HEK293 (cell line): ENCODE results near the gene GYG1.

ENCODE experiments used
- CTCF ChIA-PET: fragments of 350-600 bp; formaldehyde crosslinking; extraction: SDS; loops from one replicate; lab custom pipeline; 2021; ENCODE audit warnings: antibody characterized with exemption; lab: Yijun Ruan, JAX
- POLR2A ChIA-PET: fragments of 300-600 bp; formaldehyde crosslinking; extraction: SDS; loops from one replicate; lab custom pipeline; 2020; ENCODE audit warnings: antibody characterized with exemption, inconsistent platforms; lab: Yijun Ruan, JAX
- H3K27ac ChIP-seq: fragments of 200-500 bp; sonication (Bioruptor generic); 2 replicates; pipeline ENCODE4 v1.5.1; 2014; ENCODE audit warnings: low read depth, low read length, control low read depth, inconsistent platforms; ENCODE audit errors: extremely low read depth
- H3K36me3 ChIP-seq, 2 experiments: fragments of 200-500 bp in 1 of 2; sonication (Bioruptor generic) in 1 of 2; 1 replicate in 1 of 2; 2 replicates in 1 of 2; pipeline ENCODE4 v1.5.1; 2014 to 2017; ENCODE audit warnings: inconsistent platforms in 2 of 2, low read length in 2 of 2; ENCODE audit not compliant: control insufficient read depth in 2 of 2, insufficient read depth in 1 of 2
- H3K4me1 ChIP-seq: fragments of 200-500 bp; sonication (Bioruptor generic); 2 replicates; pipeline ENCODE4 v1.5.1; 2014; ENCODE audit warnings: mild to moderate bottlenecking, low read length, inconsistent platforms; ENCODE audit not compliant: control insufficient read depth, insufficient read depth
- H3K4me3 ChIP-seq: 2 replicates; pipeline ENCODE4 v1.5.1; 2011; ENCODE audit warnings: low read depth, mild to moderate bottlenecking, control low read depth, low read length, moderate library complexity
- H3K9me3 ChIP-seq: fragments of 200-500 bp; sonication (Bioruptor generic); 2 replicates; pipeline ENCODE4 v1.5.1; 2014; ENCODE audit warnings: low read depth, low read length, inconsistent platforms; ENCODE audit not compliant: control insufficient read depth, insufficient read depth
- AEBP2 ChIP-seq: fragments of 450-650 bp; formaldehyde crosslinking; IDR thresholded peaks from 2 replicates; pipeline ENCODE4 v1.5.1; 2016; ENCODE audit warnings: missing biosample characterization, missing genetic modification characterization, borderline replicate concordance
- ATF2 ChIP-seq: fragments of 450-650 bp; formaldehyde crosslinking; IDR thresholded peaks from 2 replicates; pipeline ENCODE4 v1.5.1; 2016; ENCODE audit warnings: missing biosample characterization, missing genetic modification characterization, low read depth
- GLI2 ChIP-seq: fragments of 450-650 bp; formaldehyde crosslinking; IDR thresholded peaks from 2 replicates; pipeline ENCODE4; 2017; ENCODE audit warnings: missing biosample characterization, missing genetic modification characterization, low read depth, borderline replicate concordance
- GLIS1 ChIP-seq: fragments of 450-650 bp; formaldehyde crosslinking; IDR thresholded peaks from 2 replicates; pipeline ENCODE4 v1.5.1; 2016; ENCODE audit warnings: missing biosample characterization, missing genetic modification characterization
- IKZF3 ChIP-seq: fragments of 450-650 bp; IDR thresholded peaks from 2 replicates; pipeline ENCODE4 v1.5.0; 2018; ENCODE audit warnings: missing biosample characterization, mild to moderate bottlenecking, missing genetic modification characterization, moderate library complexity
- KLF10 ChIP-seq: fragments of 450-650 bp; IDR thresholded peaks from 2 replicates; pipeline ENCODE4 v1.5.1; 2018; ENCODE audit warnings: missing biosample characterization, mild to moderate bottlenecking, missing genetic modification characterization
- PATZ1 ChIP-seq: fragments of 450-650 bp; formaldehyde crosslinking; IDR thresholded peaks from 2 replicates; pipeline ENCODE4 v1.5.1; 2016; ENCODE audit warnings: missing biosample characterization, missing genetic modification characterization
- SP7 ChIP-seq: fragments of 450-650 bp; formaldehyde crosslinking; IDR thresholded peaks from 2 replicates; pipeline ENCODE4 v1.5.1; 2016; ENCODE audit warnings: missing biosample characterization, missing genetic modification characterization
- ZBTB11 ChIP-seq: fragments of 450-650 bp; formaldehyde crosslinking; conservative IDR thresholded peaks from 2 replicates; pipeline ENCODE4 v1.5.1; 2016; ENCODE audit warnings: low read depth, missing biosample characterization, missing genetic modification characterization
- ZBTB20 ChIP-seq: fragments of 450-650 bp; formaldehyde crosslinking; IDR thresholded peaks from 2 replicates; pipeline ENCODE4 v1.5.1; 2016; ENCODE audit warnings: missing biosample characterization, missing genetic modification characterization
- ZBTB26 ChIP-seq: fragments of 450-650 bp; formaldehyde crosslinking; optimal IDR thresholded peaks from 2 replicates; pipeline ENCODE3; 2016; ENCODE audit warnings: missing biosample characterization, mild to moderate bottlenecking, missing genetic modification characterization
- ZBTB44 ChIP-seq: fragments of 450-650 bp; IDR thresholded peaks from 2 replicates; pipeline ENCODE4 v1.5.1; 2018; ENCODE audit warnings: missing biosample characterization, mild to moderate bottlenecking, missing genetic modification characterization
- ZFHX2 ChIP-seq: fragments of 450-650 bp; formaldehyde crosslinking; conservative IDR thresholded peaks from 2 replicates; pipeline ENCODE4 v1.5.1; 2016; ENCODE audit warnings: missing biosample characterization, missing genetic modification characterization
- ZIC2 ChIP-seq: fragments of 450-650 bp; formaldehyde crosslinking; IDR thresholded peaks from 2 replicates; pipeline ENCODE4 v1.5.1; 2016; ENCODE audit warnings: missing biosample characterization, missing genetic modification characterization
- ZNF138 ChIP-seq: fragments of 450-650 bp; formaldehyde crosslinking; IDR thresholded peaks from 2 replicates; pipeline ENCODE4 v1.5.1; 2016; ENCODE audit warnings: missing biosample characterization, missing genetic modification characterization, borderline replicate concordance
- ZNF248 ChIP-seq: fragments of 450-650 bp; formaldehyde crosslinking; IDR thresholded peaks from 2 replicates; pipeline ENCODE4 v1.5.1; 2017; ENCODE audit warnings: missing biosample characterization, missing genetic modification characterization
- ZNF48 ChIP-seq: fragments of 450-650 bp; formaldehyde crosslinking; IDR thresholded peaks from 2 replicates; pipeline ENCODE4 v1.5.1; 2016; ENCODE audit warnings: missing biosample characterization, missing genetic modification characterization
- ZNF561 ChIP-seq: fragments of 450-650 bp; IDR thresholded peaks from 2 replicates; pipeline ENCODE4 v1.5.1; 2018; ENCODE audit warnings: missing biosample characterization, missing genetic modification characterization, borderline replicate concordance
- ZNF600 ChIP-seq: fragments of 450-650 bp; formaldehyde crosslinking; IDR thresholded peaks from 2 replicates; pipeline ENCODE4 v1.5.1; 2016; ENCODE audit warnings: missing biosample characterization, missing genetic modification characterization
- ZNF692 ChIP-seq: fragments of 450-650 bp; formaldehyde crosslinking; IDR thresholded peaks from 2 replicates; pipeline ENCODE4 v1.5.1; 2016; ENCODE audit warnings: missing biosample characterization, missing genetic modification characterization

Gene GYG1

GRCh38 chr3:148991219-148992026 is at the start of gene GYG1:
Gene GYG1, plus strand, starts transcription at chr3:148991540. Its CDS starts 101 bp downstream, at chr3:148991641.
- H3K36me3 ChIP-seq: peaks cover 0 to 24% of the 10 kb centered on the region in 2 experiments; a peak in 1 of 3 replicates
- POLR2A ChIA-PET: interaction anchor here (0.6 to 1.5 kb wide), 3 partner anchors 36 to 139 kb away, joined by 3 read pairs; no protein-coding TSS in a partner anchor
- H3K4me3 ChIP-seq: peak within 1 kb of the TSS; percentile 81
- H3K27ac ChIP-seq: peak within 1 kb of the TSS; percentile 40; the same call in 1 of the 2 replicates
- no peaks in the 10 kb centered on the region for H3K9me3 ChIP-seq
- H3K4me1 ChIP-seq: no peaks in the 10 kb centered on the region
- CTCF ChIA-PET: interaction anchor here (0.6 to 1.7 kb wide), 2 partner anchors 36 to 43 kb away, joined by 3 to 9 read pairs; no protein-coding TSS in a partner anchor
- TF ChIP-seq AEBP2 (tag by site-specific recombination): no peak
- TF ChIP-seq ZNF561 (tag by site-specific recombination): peak; percentile 71; the same call in 1 of the 2 replicates
- TF ChIP-seq ZNF248 (tag by site-specific recombination): no peak
- TF ChIP-seq ZFHX2 (tag by site-specific recombination): peak; percentile 27; the same call in 1 of the 2 replicates
- TF ChIP-seq ZBTB20: peak; percentile 76
- peak; percentile 29; the same call in 1 of the 2 replicates for TF ChIP-seq SP7
- no peak for TF ChIP-seq ZNF138 (tag by site-specific recombination)
- peak; percentile 37; the same call in 1 of the 2 replicates for TF ChIP-seq PATZ1 (tag by site-specific recombination)
- peak; percentile 44; the same call in 1 of the 2 replicates for TF ChIP-seq ZNF692 (tag by site-specific recombination)
- 0 out of 2 replicates have a peak, but pooled peaks have one; percentile 5 for TF ChIP-seq IKZF3
- TF ChIP-seq ZIC2 (tag by site-specific recombination): peak; percentile 70
- TF ChIP-seq KLF10 (tag by site-specific recombination): peak; percentile 63; the same call in 1 of the 2 replicates
- TF ChIP-seq ZBTB11: peak; percentile 20; the same call in 1 of the 2 replicates
- peak; percentile 92 for TF ChIP-seq ZBTB26 (tag by site-specific recombination)
- TF ChIP-seq ZBTB44 (tag by site-specific recombination): 0 out of 2 replicates have a peak, but pooled peaks have one; percentile 24
- peak; percentile 48 for TF ChIP-seq GLIS1 (tag by site-specific recombination)
- peak; percentile 59; the same call in 1 of the 2 replicates for TF ChIP-seq ZNF600
- no peak for TF ChIP-seq ZNF48 (tag by site-specific recombination)
- TF ChIP-seq ATF2 (tag by site-specific recombination): no peak
- no peak for TF ChIP-seq GLI2 (tag by site-specific recombination)
